SK-N-SH treated with all-trans-retinoic acid at 6 μM for 48 hours (cell line): Measurements from ENCODE around the gene TCF25.

Experiments used
- ATAC-seq: fragments of 200-7000 bp; cut with Tn5 transposase; 3 replicates; pipeline ENCODE4 v1.9.1; 2020; ENCODE audit warnings: mild to moderate bottlenecking, moderate library complexity
- ARNTL ChIP-seq: fragments of 450-650 bp; formaldehyde crosslinking; IDR thresholded peaks from 2 replicates; pipeline ENCODE4 v1.5.0; 2020; ENCODE audit warnings: low read depth, mild to moderate bottlenecking, moderate library complexity, borderline replicate concordance
- BACH2 ChIP-seq: fragments of 250-450 bp; sonication (Bioruptor Pico); IDR thresholded peaks from 2 replicates; pipeline ENCODE4 v1.9.0; 2021; ENCODE audit warnings: mild to moderate bottlenecking, borderline replicate concordance
- CREB5 ChIP-seq: fragments of 250-450 bp; sonication (Bioruptor Pico); IDR thresholded peaks from 2 replicates; pipeline ENCODE4 v1.5.1; 2020; ENCODE audit warnings: low read depth, mild to moderate bottlenecking, moderate library complexity
- CSRNP3 ChIP-seq: fragments of 250-450 bp; sonication (Bioruptor Pico); IDR thresholded peaks from 2 replicates; pipeline ENCODE4 v1.5.1; 2021; ENCODE audit warnings: mild to moderate bottlenecking, moderate library complexity
- GLIS3 ChIP-seq: fragments of 250-450 bp; sonication (Bioruptor Pico); IDR thresholded peaks from 2 replicates; pipeline ENCODE4 v1.5.0; 2020; ENCODE audit warnings: mild to moderate bottlenecking, moderate library complexity
- OSR1 ChIP-seq: fragments of 250-450 bp; sonication (Bioruptor Pico); IDR thresholded peaks from 2 replicates; pipeline ENCODE4 v1.8.0; 2022; ENCODE audit warnings: moderate library complexity, mild to moderate bottlenecking, inconsistent platforms
- PATZ1 ChIP-seq: fragments of 250-450 bp; sonication (Bioruptor Pico); IDR thresholded peaks from 2 replicates; pipeline ENCODE4 v1.8.0; 2020; ENCODE audit warnings: mild to moderate bottlenecking, moderate library complexity, borderline replicate concordance
- RARB ChIP-seq: fragments of 250-450 bp; sonication (Bioruptor Pico); IDR thresholded peaks from 2 replicates; pipeline ENCODE4 v1.8.0; 2021; ENCODE audit warnings: mild to moderate bottlenecking, moderate library complexity
- SNAI2 ChIP-seq: fragments of 250-450 bp; sonication (Bioruptor Pico); IDR thresholded peaks from 2 replicates; pipeline ENCODE4 v1.5.0; 2020; ENCODE audit warnings: mild to moderate bottlenecking, moderate library complexity
- TCF4 ChIP-seq: fragments of 250-450 bp; sonication (Bioruptor Pico); IDR thresholded peaks from 2 replicates; pipeline ENCODE4 v1.8.0; 2021; ENCODE audit warnings: mild to moderate bottlenecking, moderate library complexity, borderline replicate concordance
- TOX ChIP-seq: fragments of 250-450 bp; sonication (Bioruptor Pico); IDR thresholded peaks from 2 replicates; pipeline ENCODE4 v1.8.0; 2021; ENCODE audit warnings: mild to moderate bottlenecking, moderate library complexity, borderline replicate concordance
- TSHZ2 ChIP-seq: fragments of 250-450 bp; sonication (Bioruptor Pico); IDR thresholded peaks from 2 replicates; pipeline ENCODE4 v1.5.0; 2020; ENCODE audit warnings: mild to moderate bottlenecking, moderate library complexity
- ZC3H10 ChIP-seq: fragments of 250-450 bp; sonication (Bioruptor Pico); IDR thresholded peaks from 2 replicates; pipeline ENCODE4 v1.5.1; 2021; ENCODE audit warnings: mild to moderate bottlenecking, moderate library complexity
- ZNF565 ChIP-seq: fragments of 450-650 bp; formaldehyde crosslinking; conservative IDR thresholded peaks from 2 replicates; pipeline ENCODE4 v1.5.0; 2020; ENCODE audit warnings: low read depth, mild to moderate bottlenecking, moderate library complexity
- ZNF70 ChIP-seq: fragments of 450-650 bp; formaldehyde crosslinking; IDR thresholded peaks from 2 replicates; pipeline ENCODE4 v1.5.0; 2020; ENCODE audit warnings: mild to moderate bottlenecking, moderate library complexity
- ZNF8 ChIP-seq: fragments of 450-650 bp; formaldehyde crosslinking; IDR thresholded peaks from 2 replicates; pipeline ENCODE4 v1.5.0; 2020; ENCODE audit warnings: mild to moderate bottlenecking, moderate library complexity

Gene TCF25

GRCh38 chr16:89847051-89847939 lies 26.1 kb upstream of the TCF25 start:
- ATAC-seq: no peak
- no peak for TF ChIP-seq BACH2 (CRISPR knock-in tag)
- no peak for TF ChIP-seq ZC3H10 (CRISPR knock-in tag)
- TF ChIP-seq CREB5 (CRISPR knock-in tag): no peak
- TF ChIP-seq, all 23 proteins: peak for 0

- TF ChIP-seq SNAI2 (CRISPR knock-in tag) (no peak), PATZ1 (CRISPR knock-in tag) (no peak), TCF4 (CRISPR knock-in tag) (no peak), RARB (CRISPR knock-in tag) (no peak), CSRNP3 (CRISPR knock-in tag) (no peak), ZNF70 (CRISPR knock-in tag) (no peak), CREB5 (CRISPR knock-in tag) (no peak), ZNF8 (no peak), ARNTL (CRISPR knock-in tag) (no peak), ZNF565 (CRISPR knock-in tag) (no peak), OSR1 (no peak)
- ATAC-seq: no peak
Measured at GRCh38 chr16:89847940-89848297, 25.5 kb upstream of the TCF25 start.

GRCh38 chr16:89848974-89849373 lies 24.4 kb upstream of the TCF25 start:
- ATAC-seq: no peak
- TF ChIP-seq CREB5 (CRISPR knock-in tag): no peak
- TF ChIP-seq SNAI2 (CRISPR knock-in tag): no peak
- TF ChIP-seq, all 23 proteins: peak for 0

- ATAC-seq: no peak
- no peak for TF ChIP-seq TSHZ2 (CRISPR knock-in tag)
- no peak for TF ChIP-seq TOX (CRISPR knock-in tag)
- TF ChIP-seq ZC3H10 (CRISPR knock-in tag): no peak
- TF ChIP-seq TCF4 (CRISPR knock-in tag): no peak
- TF ChIP-seq GLIS3 (CRISPR knock-in tag): no peak
Measured at GRCh38 chr16:89853306-89853993, 19.9 kb upstream of the TCF25 start.
